AG04450 (cell line): ENCODE measurements around the gene GLT6D1. TPM values are rescaled to one million over a fixed set of nuclear protein-coding genes. Genes with fewer than 3 reads are reported as not detected.
"Not testable (repeated sequence)": the region's sequence is repeated elsewhere in the genome, so short reads cannot be mapped to it uniquely, and the experiment has no call there.

ENCODE experiments used
- CTCF ChIA-PET: fragments of 300-600, 350-600 bp; formaldehyde crosslinking; extraction: SDS; loops from one replicate; lab custom pipeline; 2022; ENCODE audit warnings: antibody characterized with exemption, inconsistent platforms; lab: Charles Lee
- POLR2A ChIA-PET: fragments of 350-600 bp; formaldehyde crosslinking; extraction: SDS; loops from one replicate; lab custom pipeline; 2021; ENCODE audit warnings: antibody characterized with exemption, inconsistent platforms; lab: Yijun Ruan, JAX
- DNase-seq: peaks from one replicate; pipeline ENCODE4 v3.0.0-alpha.2; 2011; ENCODE audit warnings: low read depth, low spot score
- H3K27ac ChIP-seq: one replicate; pipeline ENCODE4 v1.5.1; 2012; ENCODE audit warnings: low read depth, low read length, control low read depth
- H3K27me3 ChIP-seq: one replicate; pipeline ENCODE4 v1.6.0; 2012; ENCODE audit warnings: low read length; ENCODE audit not compliant: control insufficient read depth, insufficient read depth
- H3K4me3 ChIP-seq: 2 replicates; pipeline ENCODE4 v1.5.1; 2011; ENCODE audit warnings: mild to moderate bottlenecking, low read depth, low read length, control low read depth
- H3K9me3 ChIP-seq: 2 replicates; pipeline ENCODE4 v1.5.1; 2012; ENCODE audit warnings: low read length; ENCODE audit not compliant: control insufficient read depth, insufficient read depth
- CTCF ChIP-seq: IDR thresholded peaks from 2 replicates; pipeline ENCODE4 v1.5.1; 2011; ENCODE audit warnings: low read depth, low read length, control low read depth, inconsistent platforms
- polyA plus RNA-seq: library from polyadenylated mRNA; depleted of rRNA; stranded (reverse); fragments of >200 nt; gene quantifications from 2 replicates; pipeline ENCODE4 v1.2.3, GENCODE V29; 2011

Gene GLT6D1
- polyA plus RNA-seq, 1 experiment = not detected

DNA sequence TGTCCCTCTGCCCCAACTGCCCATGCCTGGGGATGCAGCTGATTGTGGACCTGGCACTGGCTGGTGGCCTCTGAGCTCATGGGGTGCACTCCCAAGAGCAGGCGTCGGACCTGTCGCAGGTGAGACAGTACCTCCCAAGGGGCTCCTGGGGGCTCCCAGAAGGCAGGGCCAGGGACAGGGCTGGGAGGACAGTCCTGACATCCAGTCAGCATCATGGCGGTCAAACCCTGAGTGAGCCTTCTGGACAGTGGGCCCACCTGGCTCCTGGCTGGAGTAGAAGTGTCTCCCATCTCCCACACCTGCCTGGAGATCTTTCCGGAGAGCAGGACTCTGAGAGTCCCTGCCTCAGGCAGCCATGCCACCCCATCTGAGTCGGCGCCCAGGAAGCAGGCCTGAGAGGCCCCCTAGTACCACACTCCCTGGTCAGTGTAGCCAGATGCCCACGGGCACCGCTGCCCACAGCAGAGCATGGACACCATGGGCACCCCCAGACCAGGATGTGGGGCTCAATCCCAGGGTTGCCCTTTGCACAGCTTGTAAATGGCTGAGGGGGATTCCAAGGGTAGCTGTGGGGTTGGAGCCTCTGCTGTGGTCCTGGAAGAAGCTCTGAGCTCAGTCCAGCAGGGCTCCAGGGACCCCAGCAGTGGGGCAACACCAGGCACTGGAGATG is 30.4 kb upstream of the GLT6D1 start:
- H3K4me3 ChIP-seq = no peak overlapping the region
- TF ChIP-seq CTCF = no peak
- no peak for DNase-seq
- no peak overlapping the region for H3K27ac ChIP-seq
- POLR2A ChIA-PET = no interaction called here
- no peaks in the 10 kb centered on the region for H3K27me3 ChIP-seq
- CTCF ChIA-PET = interaction anchor here (1.1 kb wide), 1 partner anchor 32 kb away, joined by 3 read pairs; the partner anchor contains the start of gene KCNT1
- peaks cover 24% of the 10 kb centered on the region; the same call in 1 of the 2 replicates for H3K9me3 ChIP-seq

DNA sequence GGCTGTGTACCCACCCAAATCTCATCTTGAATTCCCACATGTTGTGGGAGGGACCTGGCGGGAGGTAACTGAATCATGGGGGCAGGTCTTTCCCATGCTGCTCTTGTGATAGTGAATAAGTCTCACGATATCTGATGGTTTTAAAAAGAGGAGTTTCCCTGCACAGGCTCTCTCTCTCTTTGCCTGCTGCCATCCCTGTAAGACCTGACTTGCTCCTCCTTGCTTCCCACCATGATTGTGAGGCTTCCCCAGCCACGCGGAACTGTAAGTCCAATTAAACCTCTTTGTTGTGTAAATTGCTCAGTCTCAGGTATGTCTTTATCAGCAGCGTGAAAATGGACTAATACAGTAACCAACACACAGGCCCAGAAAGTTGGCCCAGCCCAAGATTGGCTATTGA is 29.7 kb upstream of the GLT6D1 start:
- DNase-seq, CTCF ChIA-PET, POLR2A ChIA-PET, H3K4me3 ChIP-seq, H3K27ac ChIP-seq, H3K27me3 ChIP-seq: not testable (repeated sequence)
- peaks cover 24% of the 10 kb centered on the region; the same call in 1 of the 2 replicates for H3K9me3 ChIP-seq

GRCh38 chr9:135667463-135668001 is 28.2 kb upstream of the GLT6D1 start:
- ChIA-PET CTCF (no interaction called here), POLR2A (no interaction called here)
- no peak for DNase-seq
- Histone ChIP-seq H3K9me3 (peaks cover 24% of the 10 kb centered on the region; the same call in 1 of the 2 replicates), H3K27me3 (peaks cover 2% of the 10 kb centered on the region), H3K4me3 (no peak overlapping the region), H3K27ac (no peak overlapping the region)
- TF ChIP-seq CTCF = no peak

DNA sequence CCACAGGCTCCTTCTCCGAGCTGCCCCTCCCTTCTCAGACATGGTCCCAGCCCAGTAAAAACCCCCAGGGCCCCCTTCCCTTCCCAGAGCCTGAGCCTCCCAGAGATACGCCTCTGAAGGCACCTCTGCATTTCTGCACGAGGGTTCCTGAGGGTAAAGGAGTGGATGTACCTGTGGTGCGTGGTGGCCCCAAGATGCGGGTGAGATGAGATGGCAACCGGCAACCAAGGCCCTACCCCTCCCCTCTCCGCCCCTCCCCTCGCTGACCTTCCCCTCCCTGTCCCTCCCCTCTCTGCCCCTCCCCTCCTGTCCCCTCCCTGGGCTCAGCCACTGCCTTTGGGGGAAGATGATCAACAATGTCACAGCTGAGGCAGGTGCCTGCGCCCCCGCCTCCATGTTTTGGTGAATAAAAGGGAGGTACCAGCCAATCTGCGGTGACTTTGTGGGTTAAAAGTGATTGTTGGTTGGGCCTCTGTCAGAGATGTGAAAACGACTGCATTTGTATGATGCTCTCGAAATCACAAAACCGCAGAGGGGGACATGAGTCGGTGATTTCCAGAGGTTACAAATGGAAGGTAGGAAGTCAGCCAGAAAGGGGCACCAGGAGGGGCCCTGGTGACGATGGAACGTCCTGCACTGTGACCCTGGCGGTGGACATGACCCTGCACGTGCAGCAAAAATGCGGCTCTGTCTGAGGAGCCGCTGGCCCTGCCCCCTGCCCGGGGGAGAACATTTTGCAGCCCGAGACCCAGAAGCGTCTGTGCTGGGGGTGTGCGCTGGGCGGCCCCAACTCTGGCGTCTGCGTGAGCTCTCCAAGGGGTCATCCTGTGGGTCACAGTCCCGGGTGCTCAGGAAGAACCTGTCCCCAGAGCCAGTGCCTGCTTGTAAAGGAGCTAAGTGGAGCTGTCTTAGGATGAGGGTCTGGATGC is 27.5 kb upstream of the GLT6D1 start:
- Histone ChIP-seq H3K4me3 (no peak overlapping the region), H3K9me3 (peaks cover 24% of the 10 kb centered on the region; the same call in 1 of the 2 replicates), H3K27me3 (peaks cover 2% of the 10 kb centered on the region), H3K27ac (no peak overlapping the region)
- CTCF ChIA-PET = no interaction called here
- no peak for DNase-seq
- POLR2A ChIA-PET = no interaction called here
- no peak for TF ChIP-seq CTCF

- TF ChIP-seq CTCF = no peak
- Histone ChIP-seq H3K27me3 (peaks cover 2% of the 10 kb centered on the region), H3K27ac (no peak overlapping the region), H3K9me3 (peaks cover 29% of the 10 kb centered on the region), H3K4me3 (no peak overlapping the region)
- POLR2A ChIA-PET = no interaction called here
- CTCF ChIA-PET = no interaction called here
- no peak for DNase-seq
Measured at GRCh38 chr9:135665795-135666189, 26.5 kb upstream of the GLT6D1 start.
